GM12892 (cell line): Measurements from ENCODE around the gene GNB1L.

Experiments used
- POLR2A ChIP-seq: IDR thresholded peaks from 2 replicates; pipeline ENCODE4 v1.6.1; 2011; ENCODE audit warnings: low read depth, low read length, control low read depth
- POLR2AphosphoS5 ChIP-seq: IDR thresholded peaks from 2 replicates; pipeline ENCODE4 v1.6.1; 2011; ENCODE audit warnings: low read depth, low read length, control low read depth

GRCh38 chr22:19874307-19875060 is 19.8 kb upstream of the GNB1L start:
- no peak for TF ChIP-seq POLR2AphosphoS5
- TF ChIP-seq POLR2A, result no peak
